HL-60 (cell line): ENCODE results near the gene ADGRG6.

Source experiments
- DNase-seq, 2 experiments: peaks; one replicate each; pipeline ENCODE4 v3.0.0-alpha.2; 2010 to 2020; ENCODE audit warnings: low read depth in 1 of 2, low spot score in 1 of 2
- H3K27ac ChIP-seq: fragments of 250-450 bp; sonication (Bioruptor Pico); replicated peaks from 2 replicates; pipeline ENCODE4 v1.5.1; 2020; ENCODE audit warnings: mild to moderate bottlenecking, moderate library complexity
- H3K27me3 ChIP-seq: fragments of 250-450 bp; sonication (Bioruptor Pico); 2 replicates; pipeline ENCODE4 v1.5.1; 2021; ENCODE audit warnings: mild to moderate bottlenecking, moderate library complexity; ENCODE audit not compliant: insufficient read depth, poor library complexity, severe bottlenecking
- H3K4me3 ChIP-seq: replicated peaks from 2 replicates; pipeline ENCODE4 v1.5.1; 2011; ENCODE audit warnings: mild to moderate bottlenecking, control low read depth, low read length; ENCODE audit not compliant: insufficient read depth
- GABPA ChIP-seq: IDR thresholded peaks from 2 replicates; pipeline ENCODE4 v1.6.1; 2012; ENCODE audit warnings: low read depth
- POLR2AphosphoS5 ChIP-seq: IDR thresholded peaks from 2 replicates; pipeline ENCODE4 v1.6.1; 2012; ENCODE audit warnings: low read depth
- SPI1 ChIP-seq: IDR thresholded peaks from 2 replicates; pipeline ENCODE4 v1.6.1; 2012; ENCODE audit warnings: low read depth, mild to moderate bottlenecking, borderline replicate concordance
- TF ChIP-seq, protein P1 (sequence below): IDR thresholded peaks from 2 replicates; pipeline ENCODE4 v1.6.1; 2012; ENCODE audit warnings: low read depth; ENCODE audit not compliant: insufficient replicate concordance
- TF ChIP-seq, protein P2 (sequence below): IDR thresholded peaks from one replicate; pipeline ENCODE4 v1.5.1; 2011; ENCODE audit warnings: low read length, control low read depth, inconsistent platforms; ENCODE audit not compliant: insufficient read depth

The ADGRG6 gene

DNA sequence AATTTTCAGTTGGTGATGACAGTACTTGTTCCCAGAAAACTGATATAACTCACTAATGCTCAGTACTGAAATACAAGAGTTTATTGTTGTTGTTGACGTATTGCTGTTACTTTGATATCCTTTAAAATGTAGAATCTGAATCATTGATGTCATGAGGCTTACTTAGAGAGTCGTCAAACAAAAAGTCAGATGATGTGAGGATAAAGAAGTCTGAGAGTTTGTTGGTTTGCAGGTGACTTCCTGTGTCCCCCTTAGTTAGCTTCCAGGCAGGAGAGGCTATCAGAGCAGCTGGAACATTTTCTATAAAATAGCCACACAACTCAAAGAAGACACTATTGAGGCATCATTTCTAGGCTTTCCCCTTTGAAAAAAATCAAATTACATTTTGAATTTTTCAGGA lies 97.9 kb downstream of the ADGRG6 start:
- no peak for DNase-seq
- peaks cover 4% of the 10 kb centered on the region for H3K27me3 ChIP-seq
- TF ChIP-seq SPI1 (no peak), GABPA (no peak), POLR2AphosphoS5 (no peak)
- TF ChIP-seq, protein P1, sequence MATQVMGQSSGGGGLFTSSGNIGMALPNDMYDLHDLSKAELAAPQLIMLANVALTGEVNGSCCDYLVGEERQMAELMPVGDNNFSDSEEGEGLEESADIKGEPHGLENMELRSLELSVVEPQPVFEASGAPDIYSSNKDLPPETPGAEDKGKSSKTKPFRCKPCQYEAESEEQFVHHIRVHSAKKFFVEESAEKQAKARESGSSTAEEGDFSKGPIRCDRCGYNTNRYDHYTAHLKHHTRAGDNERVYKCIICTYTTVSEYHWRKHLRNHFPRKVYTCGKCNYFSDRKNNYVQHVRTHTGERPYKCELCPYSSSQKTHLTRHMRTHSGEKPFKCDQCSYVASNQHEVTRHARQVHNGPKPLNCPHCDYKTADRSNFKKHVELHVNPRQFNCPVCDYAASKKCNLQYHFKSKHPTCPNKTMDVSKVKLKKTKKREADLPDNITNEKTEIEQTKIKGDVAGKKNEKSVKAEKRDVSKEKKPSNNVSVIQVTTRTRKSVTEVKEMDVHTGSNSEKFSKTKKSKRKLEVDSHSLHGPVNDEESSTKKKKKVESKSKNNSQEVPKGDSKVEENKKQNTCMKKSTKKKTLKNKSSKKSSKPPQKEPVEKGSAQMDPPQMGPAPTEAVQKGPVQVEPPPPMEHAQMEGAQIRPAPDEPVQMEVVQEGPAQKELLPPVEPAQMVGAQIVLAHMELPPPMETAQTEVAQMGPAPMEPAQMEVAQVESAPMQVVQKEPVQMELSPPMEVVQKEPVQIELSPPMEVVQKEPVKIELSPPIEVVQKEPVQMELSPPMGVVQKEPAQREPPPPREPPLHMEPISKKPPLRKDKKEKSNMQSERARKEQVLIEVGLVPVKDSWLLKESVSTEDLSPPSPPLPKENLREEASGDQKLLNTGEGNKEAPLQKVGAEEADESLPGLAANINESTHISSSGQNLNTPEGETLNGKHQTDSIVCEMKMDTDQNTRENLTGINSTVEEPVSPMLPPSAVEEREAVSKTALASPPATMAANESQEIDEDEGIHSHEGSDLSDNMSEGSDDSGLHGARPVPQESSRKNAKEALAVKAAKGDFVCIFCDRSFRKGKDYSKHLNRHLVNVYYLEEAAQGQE = no peak
- TF ChIP-seq, protein P2, sequence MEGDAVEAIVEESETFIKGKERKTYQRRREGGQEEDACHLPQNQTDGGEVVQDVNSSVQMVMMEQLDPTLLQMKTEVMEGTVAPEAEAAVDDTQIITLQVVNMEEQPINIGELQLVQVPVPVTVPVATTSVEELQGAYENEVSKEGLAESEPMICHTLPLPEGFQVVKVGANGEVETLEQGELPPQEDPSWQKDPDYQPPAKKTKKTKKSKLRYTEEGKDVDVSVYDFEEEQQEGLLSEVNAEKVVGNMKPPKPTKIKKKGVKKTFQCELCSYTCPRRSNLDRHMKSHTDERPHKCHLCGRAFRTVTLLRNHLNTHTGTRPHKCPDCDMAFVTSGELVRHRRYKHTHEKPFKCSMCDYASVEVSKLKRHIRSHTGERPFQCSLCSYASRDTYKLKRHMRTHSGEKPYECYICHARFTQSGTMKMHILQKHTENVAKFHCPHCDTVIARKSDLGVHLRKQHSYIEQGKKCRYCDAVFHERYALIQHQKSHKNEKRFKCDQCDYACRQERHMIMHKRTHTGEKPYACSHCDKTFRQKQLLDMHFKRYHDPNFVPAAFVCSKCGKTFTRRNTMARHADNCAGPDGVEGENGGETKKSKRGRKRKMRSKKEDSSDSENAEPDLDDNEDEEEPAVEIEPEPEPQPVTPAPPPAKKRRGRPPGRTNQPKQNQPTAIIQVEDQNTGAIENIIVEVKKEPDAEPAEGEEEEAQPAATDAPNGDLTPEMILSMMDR = no peak
- no peak overlapping the region for H3K4me3 ChIP-seq
- no peak overlapping the region for H3K27ac ChIP-seq

DNA sequence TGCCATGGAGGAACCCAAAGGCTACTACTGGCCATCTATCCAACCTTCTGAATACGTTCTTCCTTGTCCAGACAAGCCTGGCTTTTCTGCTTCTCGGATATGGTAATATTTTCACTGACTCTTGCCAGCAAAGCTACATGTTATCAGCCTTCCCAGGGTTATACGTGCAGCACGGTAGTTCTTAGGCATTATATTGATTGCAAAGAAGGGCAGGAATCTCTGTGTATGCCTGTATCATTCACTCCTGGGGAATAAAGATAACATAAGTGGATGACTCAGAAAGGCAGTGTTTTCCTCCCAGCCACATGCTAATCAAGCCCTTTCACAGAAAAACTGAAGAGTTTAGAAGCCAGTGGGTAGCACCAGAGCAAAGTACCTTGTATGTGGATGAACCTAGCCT lies 98.7 kb downstream of the ADGRG6 start:
- TF ChIP-seq POLR2AphosphoS5 = no peak
- TF ChIP-seq, protein P2 = no peak
- TF ChIP-seq GABPA = no peak
- TF ChIP-seq, protein P1 = no peak
- TF ChIP-seq SPI1 = no peak
- Histone ChIP-seq H3K4me3 (no peak overlapping the region), H3K27me3 (peaks cover 4% of the 10 kb centered on the region), H3K27ac (no peak overlapping the region)
- DNase-seq = no peak

DNA sequence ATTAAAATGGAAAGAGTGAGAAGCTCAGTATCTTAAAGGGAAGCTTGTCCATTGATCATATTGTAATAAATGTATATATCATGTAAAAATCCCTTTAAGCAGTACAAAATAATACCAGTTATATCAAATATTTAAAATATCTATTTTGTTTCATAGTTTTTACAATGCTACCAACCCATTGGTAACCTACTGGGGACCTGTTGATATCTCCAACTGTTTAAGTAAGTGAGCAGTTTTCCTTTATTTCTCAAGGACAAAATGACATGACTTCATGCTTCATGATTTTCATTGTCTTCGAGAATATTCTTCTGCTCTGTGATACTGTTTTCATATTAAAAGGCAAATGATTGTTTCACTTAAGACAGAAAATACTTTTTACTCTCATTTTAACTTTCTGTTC lies 100.0 kb downstream of the ADGRG6 start:
- no peak overlapping the region for H3K27ac ChIP-seq
- no peak overlapping the region for H3K4me3 ChIP-seq
- TF ChIP-seq SPI1 = no peak
- TF ChIP-seq, protein P1 = no peak
- no peak for TF ChIP-seq POLR2AphosphoS5
- no peak for TF ChIP-seq GABPA
- TF ChIP-seq, protein P2 = no peak
- no peak for DNase-seq
- H3K27me3 ChIP-seq = peaks cover 4% of the 10 kb centered on the region
